ENCODE results near the gene GAS6.
"Not testable (repeated sequence)": the region's sequence is repeated elsewhere in the genome, so short reads cannot be mapped to it uniquely, and the experiment has no call there.

DNA sequence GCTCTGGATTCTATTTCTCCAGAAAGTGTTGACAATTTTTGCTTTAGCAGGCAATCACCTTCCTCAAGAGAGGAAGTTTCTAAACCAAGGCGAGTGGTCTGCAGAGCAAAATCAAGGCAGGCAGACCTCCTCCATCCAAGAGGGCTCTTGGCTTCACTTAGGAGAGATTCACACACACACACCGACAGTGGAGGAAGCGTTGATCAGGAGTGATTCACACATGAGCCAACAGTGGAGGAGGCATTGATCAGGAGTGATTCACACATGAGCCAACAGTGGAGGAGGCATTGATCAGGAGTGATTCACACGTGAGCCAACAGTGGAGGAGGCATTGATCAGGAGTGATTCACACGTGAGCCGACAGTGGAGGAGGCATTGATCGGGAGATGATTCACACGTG, 49.5 kb upstream of the GAS6 start:
- TF ChIP-seq, protein P1, sequence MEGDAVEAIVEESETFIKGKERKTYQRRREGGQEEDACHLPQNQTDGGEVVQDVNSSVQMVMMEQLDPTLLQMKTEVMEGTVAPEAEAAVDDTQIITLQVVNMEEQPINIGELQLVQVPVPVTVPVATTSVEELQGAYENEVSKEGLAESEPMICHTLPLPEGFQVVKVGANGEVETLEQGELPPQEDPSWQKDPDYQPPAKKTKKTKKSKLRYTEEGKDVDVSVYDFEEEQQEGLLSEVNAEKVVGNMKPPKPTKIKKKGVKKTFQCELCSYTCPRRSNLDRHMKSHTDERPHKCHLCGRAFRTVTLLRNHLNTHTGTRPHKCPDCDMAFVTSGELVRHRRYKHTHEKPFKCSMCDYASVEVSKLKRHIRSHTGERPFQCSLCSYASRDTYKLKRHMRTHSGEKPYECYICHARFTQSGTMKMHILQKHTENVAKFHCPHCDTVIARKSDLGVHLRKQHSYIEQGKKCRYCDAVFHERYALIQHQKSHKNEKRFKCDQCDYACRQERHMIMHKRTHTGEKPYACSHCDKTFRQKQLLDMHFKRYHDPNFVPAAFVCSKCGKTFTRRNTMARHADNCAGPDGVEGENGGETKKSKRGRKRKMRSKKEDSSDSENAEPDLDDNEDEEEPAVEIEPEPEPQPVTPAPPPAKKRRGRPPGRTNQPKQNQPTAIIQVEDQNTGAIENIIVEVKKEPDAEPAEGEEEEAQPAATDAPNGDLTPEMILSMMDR (IDR thresholded peaks at IDR 0.05), result not testable (repeated sequence)
- not testable (repeated sequence) for TF ChIP-seq POLR2A, POLR2AphosphoS5 (IDR thresholded peaks at IDR 0.05)

All from upper lobe of left lung (tissue), 4 donors.